Limb (tissue), 2 donors: ENCODE results near the gene PRSS56.
A peak's percentile ranks its signal among the peaks of the same experiment; 100 is the strongest.
"Not testable (repeated sequence)": the region's sequence is repeated elsewhere in the genome, so short reads cannot be mapped to it uniquely, and the experiment has no call there.

Experiments used
- DNase-seq, 2 donors: peaks; one replicate each; pipeline ENCODE4 v3.0.0-alpha.2; 2016; ENCODE audit errors: extremely low spot score in 2 of 2

Gene PRSS56

GRCh38 chr2:232524771-232525170 is 4.6 kb downstream of the PRSS56 start:
- no peak for DNase-seq

GRCh38 chr2:232525199-232525598 is 5.0 kb downstream of the PRSS56 start:
- DNase-seq, result no peak

- peak; percentile 76 to 81 for DNase-seq
These were observed 5.7 kb downstream of the PRSS56 start, which contains the start of gene CHRND for GRCh38 chr2:232525791-232526371. CHRND (plus strand) TSS chr2:232526160; CDS start chr2:232526216, 56 bp downstream.

- DNase-seq, result no peak
These were observed 6.3 kb downstream of the PRSS56 start for GRCh38 chr2:232526372-232526941.

- no peak for DNase-seq
These were observed 7.8 kb downstream of the PRSS56 start for GRCh38 chr2:232527905-232528470.

GRCh38 chr2:232528746-232529460 is 8.7 kb downstream of the PRSS56 start:
- no peak for DNase-seq

GRCh38 chr2:232529806-232530547 is 9.8 kb downstream of the PRSS56 start:
- DNase-seq, result no peak

- no peak for DNase-seq
These were observed 10.6 kb downstream of the PRSS56 start for GRCh38 chr2:232530626-232531260.

- DNase-seq, result no peak
These were observed 12.2 kb downstream of the PRSS56 start for GRCh38 chr2:232532419-232532818.

GRCh38 chr2:232532821-232533220 is 12.6 kb downstream of the PRSS56 start:
- not testable (repeated sequence) for DNase-seq

- no peak for DNase-seq
These were observed 13.9 kb downstream of the PRSS56 start for GRCh38 chr2:232533944-232534710.

- DNase-seq, result no peak
These were observed 14.9 kb downstream of the PRSS56 start for GRCh38 chr2:232534940-232535651.

- no peak for DNase-seq
These were observed 15.8 kb downstream of the PRSS56 start for GRCh38 chr2:232535761-232536530.

GRCh38 chr2:232537079-232537478 is 16.9 kb downstream of the PRSS56 start:
- no peak for DNase-seq

GRCh38 chr2:232537499-232537898 is 17.3 kb downstream of the PRSS56 start:
- no peak for DNase-seq

- DNase-seq, result no peak
These were observed 18.5 kb downstream of the PRSS56 start for GRCh38 chr2:232538671-232539070.

GRCh38 chr2:232539298-232540231 is 19.4 kb downstream of the PRSS56 start, which contains the start of gene CHRNG:
CHRNG (plus strand) TSS chr2:232539692; CDS start chr2:232539748, 56 bp downstream.
- DNase-seq, result peak in 1 of 2 donors; percentile 56
